Measurements from ENCODE around the gene AQP1.

Gene AQP1

DNA sequence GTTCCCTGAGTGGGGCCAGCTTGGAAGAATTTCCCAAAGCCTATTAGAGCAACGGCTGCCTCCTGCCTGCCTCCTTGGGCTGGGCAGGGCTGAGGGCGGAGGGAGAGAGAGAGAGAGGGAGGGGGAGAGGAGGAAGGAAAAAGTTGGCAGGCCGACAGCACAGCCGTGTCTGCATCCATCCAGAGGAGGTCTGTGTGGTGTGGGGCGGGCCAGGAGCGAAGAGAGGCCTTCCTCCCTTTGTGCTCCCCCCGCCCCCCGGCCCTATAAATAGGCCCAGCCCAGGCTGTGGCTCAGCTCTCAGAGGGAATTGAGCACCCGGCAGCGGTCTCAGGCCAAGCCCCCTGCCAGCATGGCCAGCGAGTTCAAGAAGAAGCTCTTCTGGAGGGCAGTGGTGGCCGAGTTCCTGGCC lies at the start of gene AQP1:
Gene AQP1 (plus strand): TSS at position 293 of the 409 bp plus-strand sequence. CDS start 57 bp downstream, at position 350.
- DNase-seq (ENCODE audit: low read depth) = no peak
- no peak for TF ChIP-seq CTCF (IDR thresholded peaks at IDR 0.05; ENCODE audit: insufficient read depth, low read depth, low read length, missing control alignments)
- no peak within 1 kb of the TSS for H3K4me3 ChIP-seq (ENCODE audit: low read depth, low read length)

DNA sequence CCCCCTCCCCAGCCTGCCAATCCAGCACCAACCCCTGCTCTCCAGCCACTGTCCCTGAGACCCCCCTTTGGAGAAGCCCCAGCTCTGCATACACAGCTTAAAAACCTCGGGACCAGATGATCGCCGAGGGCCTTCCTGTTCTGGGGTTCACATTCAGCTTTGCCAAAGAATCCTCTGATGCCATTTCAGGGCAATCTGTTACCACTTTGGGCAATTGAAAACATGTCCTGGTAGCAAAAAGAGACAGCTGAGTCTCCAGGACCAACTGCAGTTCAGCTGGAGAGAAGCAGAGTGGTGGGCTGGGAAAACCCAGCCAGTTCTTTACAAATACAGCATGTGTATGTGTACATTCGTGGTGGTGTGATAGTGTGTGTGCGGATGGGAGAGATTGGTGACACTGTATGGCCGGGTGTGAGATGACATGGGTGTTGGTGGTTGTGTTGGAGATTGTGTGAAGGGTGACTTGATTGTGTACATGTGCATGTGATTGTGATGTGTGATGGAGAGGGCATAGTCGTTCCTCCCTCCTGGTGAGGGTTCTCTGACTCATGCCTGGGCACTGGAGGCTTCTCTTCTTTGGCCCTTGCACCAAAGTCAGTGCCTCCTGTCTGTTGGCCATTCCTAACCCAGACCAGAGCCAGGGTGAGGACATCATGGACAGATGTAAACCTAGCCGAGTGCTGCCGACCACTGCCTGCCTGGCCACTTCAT lies 48.5 kb upstream of the AQP1 start:
- H3K4me3 ChIP-seq (ENCODE audit: low read depth, low read length) = no peak overlapping the region
- no peak for DNase-seq (ENCODE audit: low read depth)
- TF ChIP-seq CTCF (IDR thresholded peaks at IDR 0.05; ENCODE audit: insufficient read depth, low read depth, low read length, missing control alignments) = no peak

DNA sequence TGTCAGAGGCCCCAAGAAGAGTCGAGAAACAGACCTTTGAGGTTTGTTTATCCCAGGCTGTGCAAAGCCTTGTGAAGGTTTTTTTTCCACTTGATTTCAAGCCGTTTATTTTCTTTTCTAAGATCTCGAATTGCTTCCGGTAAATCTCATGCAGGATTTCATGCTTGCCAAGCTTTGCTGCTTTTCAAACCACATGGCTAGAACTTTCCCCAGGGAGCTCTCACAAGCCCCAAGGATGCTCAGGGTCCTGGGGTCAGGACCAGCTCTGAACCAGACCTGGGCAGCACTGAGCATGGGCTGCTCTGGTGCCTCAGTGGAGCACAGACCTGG lies 48.0 kb upstream of the AQP1 start:
- no peak for DNase-seq (ENCODE audit: low read depth)
- no peak for TF ChIP-seq CTCF (IDR thresholded peaks at IDR 0.05; ENCODE audit: insufficient read depth, low read depth, low read length, missing control alignments)
- H3K4me3 ChIP-seq (ENCODE audit: low read depth, low read length) = no peak overlapping the region

DNA sequence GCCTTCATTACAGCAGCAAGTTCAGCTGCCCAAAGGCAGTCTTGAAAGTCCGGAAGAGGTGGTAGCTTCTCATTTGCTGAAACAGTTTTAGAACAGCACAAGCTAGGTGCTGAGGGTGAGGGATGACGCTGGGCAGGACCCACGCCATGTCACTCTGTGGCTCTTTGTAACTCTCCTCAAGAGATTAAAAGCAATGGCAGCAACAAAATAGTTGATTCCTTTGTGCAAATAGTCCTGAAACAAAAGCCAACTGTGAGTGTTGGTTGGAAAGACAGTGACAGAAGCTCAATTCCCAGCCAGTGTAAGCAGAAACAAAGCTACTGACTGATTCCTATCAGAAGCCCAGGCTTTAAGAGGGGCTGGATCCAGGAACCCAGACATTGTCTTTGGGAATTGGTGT lies 47.6 kb upstream of the AQP1 start:
- no peak for TF ChIP-seq CTCF (IDR thresholded peaks at IDR 0.05; ENCODE audit: insufficient read depth, low read depth, low read length, missing control alignments)
- no peak overlapping the region for H3K4me3 ChIP-seq (ENCODE audit: low read depth, low read length)
- DNase-seq (ENCODE audit: low read depth) = no peak

- no peak overlapping the region for H3K4me3 ChIP-seq (ENCODE audit: low read depth, low read length)
- TF ChIP-seq CTCF (IDR thresholded peaks at IDR 0.05; ENCODE audit: insufficient read depth, low read depth, low read length, missing control alignments) = no peak
- DNase-seq (ENCODE audit: low read depth) = no peak
These were observed 46.6 kb upstream of the AQP1 start for GRCh38 chr7:30865076-30865475.

DNA sequence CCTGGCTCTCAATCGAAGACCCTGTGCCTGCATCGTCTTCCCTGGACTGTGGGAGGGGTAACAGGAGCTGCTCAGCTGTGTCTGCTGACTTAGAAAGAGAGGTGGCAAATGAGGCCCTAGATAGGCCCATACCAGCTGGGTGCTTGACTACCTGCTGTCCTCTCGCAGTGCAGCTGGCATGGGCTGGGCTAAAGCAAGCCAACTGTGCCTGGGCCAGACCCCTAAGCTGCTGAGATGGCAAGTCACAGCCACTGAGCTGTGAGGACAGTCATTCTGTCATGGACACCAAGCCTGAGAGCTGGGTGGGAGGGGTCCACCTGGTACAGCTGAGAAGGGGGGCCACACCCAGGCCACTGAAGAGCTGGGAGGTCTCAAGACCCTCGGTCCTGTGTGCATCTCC lies 45.8 kb upstream of the AQP1 start:
- no peak for DNase-seq (ENCODE audit: low read depth)
- TF ChIP-seq CTCF (IDR thresholded peaks at IDR 0.05; ENCODE audit: insufficient read depth, low read depth, low read length, missing control alignments) = no peak

GRCh38 chr7:30866939-30867338 lies 44.7 kb upstream of the AQP1 start:
- no peak overlapping the region for H3K4me3 ChIP-seq (ENCODE audit: low read depth, low read length)
- TF ChIP-seq CTCF (IDR thresholded peaks at IDR 0.05; ENCODE audit: insufficient read depth, low read depth, low read length, missing control alignments) = no peak
- DNase-seq (ENCODE audit: low read depth) = no peak

More for the DNA sequence above, 45.8 kb upstream of the AQP1 start:
- H3K4me3 ChIP-seq (ENCODE audit: low read depth, low read length) = no peak overlapping the region

Data from GM12865 (cell line).